ENCODE measurements around the gene CATSPERE. TPM values are rescaled to one million over a fixed set of nuclear protein-coding genes. Genes with fewer than 3 reads are reported as not detected.

The CATSPERE gene
- total RNA-seq, 1 experiment from 2014 or later = 0.14 TPM

DNA sequence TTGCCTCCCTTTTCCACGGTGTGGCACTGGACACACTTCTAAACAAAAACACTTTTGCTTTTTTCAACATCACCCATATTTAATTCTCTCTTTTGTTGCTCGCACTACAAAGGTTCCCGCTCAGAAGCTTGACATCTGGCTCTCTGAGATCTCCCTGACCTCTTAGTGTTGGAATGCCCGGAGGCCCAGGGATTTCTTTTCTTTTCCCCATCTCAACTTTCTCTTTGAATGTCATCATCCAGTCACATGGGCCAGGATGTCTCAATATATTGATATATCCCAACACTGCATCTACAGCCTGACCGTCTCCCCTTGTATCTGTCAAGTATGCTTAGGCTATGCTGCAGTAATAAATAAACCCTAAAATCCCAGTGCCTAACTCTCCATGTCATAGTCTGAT is 137.5 kb downstream of the CATSPERE start:
- TF ChIP-seq, protein P1, sequence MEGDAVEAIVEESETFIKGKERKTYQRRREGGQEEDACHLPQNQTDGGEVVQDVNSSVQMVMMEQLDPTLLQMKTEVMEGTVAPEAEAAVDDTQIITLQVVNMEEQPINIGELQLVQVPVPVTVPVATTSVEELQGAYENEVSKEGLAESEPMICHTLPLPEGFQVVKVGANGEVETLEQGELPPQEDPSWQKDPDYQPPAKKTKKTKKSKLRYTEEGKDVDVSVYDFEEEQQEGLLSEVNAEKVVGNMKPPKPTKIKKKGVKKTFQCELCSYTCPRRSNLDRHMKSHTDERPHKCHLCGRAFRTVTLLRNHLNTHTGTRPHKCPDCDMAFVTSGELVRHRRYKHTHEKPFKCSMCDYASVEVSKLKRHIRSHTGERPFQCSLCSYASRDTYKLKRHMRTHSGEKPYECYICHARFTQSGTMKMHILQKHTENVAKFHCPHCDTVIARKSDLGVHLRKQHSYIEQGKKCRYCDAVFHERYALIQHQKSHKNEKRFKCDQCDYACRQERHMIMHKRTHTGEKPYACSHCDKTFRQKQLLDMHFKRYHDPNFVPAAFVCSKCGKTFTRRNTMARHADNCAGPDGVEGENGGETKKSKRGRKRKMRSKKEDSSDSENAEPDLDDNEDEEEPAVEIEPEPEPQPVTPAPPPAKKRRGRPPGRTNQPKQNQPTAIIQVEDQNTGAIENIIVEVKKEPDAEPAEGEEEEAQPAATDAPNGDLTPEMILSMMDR (IDR thresholded peaks at IDR 0.05; ENCODE audit: insufficient read depth in 1 of 2, low read depth in 1 of 2, low read length in 1 of 2, severe bottlenecking in 1 of 2, unreplicated experiment in 1 of 2) = no peak
- Histone ChIP-seq H3K36me3 (ENCODE audit: control insufficient read depth, insufficient read depth, low read length) (no peaks in the 10 kb centered on the region), H3K27me3 (replicated peaks; ENCODE audit: control insufficient read depth, insufficient read depth, low read length) (no peaks in the 10 kb centered on the region), H3K4me1 (no peaks in the 10 kb centered on the region), H3K9me3 (no peaks in the 10 kb centered on the region), H3K4me3 (ENCODE audit: low read depth, low read length) (no peak overlapping the region)
- intact Hi-C loops (cut with micrococcal nuclease; ENCODE audit: unreplicated experiment) = no loop called here
- POLR2A ChIA-PET = no interaction called here
- Mint-ChIP-seq H3K4me1 (ENCODE audit: low read depth, unreplicated experiment) (no peaks in the 10 kb centered on the region), H3K27me3 (ENCODE audit: insufficient read depth, unreplicated experiment) (no peaks in the 10 kb centered on the region), H3K4me3 (ENCODE audit: unreplicated experiment) (no peak overlapping the region), H3K36me3 (ENCODE audit: insufficient read depth, unreplicated experiment) (no peaks in the 10 kb centered on the region), H3K27ac (ENCODE audit: unreplicated experiment) (no peak overlapping the region), H3K9me3 (ENCODE audit: unreplicated experiment) (no peaks in the 10 kb centered on the region)
- DNase-seq = no peak
- CTCF ChIA-PET = no interaction called here
- no TSS peak for BruUV-seq (replicated peaks)

DNA sequence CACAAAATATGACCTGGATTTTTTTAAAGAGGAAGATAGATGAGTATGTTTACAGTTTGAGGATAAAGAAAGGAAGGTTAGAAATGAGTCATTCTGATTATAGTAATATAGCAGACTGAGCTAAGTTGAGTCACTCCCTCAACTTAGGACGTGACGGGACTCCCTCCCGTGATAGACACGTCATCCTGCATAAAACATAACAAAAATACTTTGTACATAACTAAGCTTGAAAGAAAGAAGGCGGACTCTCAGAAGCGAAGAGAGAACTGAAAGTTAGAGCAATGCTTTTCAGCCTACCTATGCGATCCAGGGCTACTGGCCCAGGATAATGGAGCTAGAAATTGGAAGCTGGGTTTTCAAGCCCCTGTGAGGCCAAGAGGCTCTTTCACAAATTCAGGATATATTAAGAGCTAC is 138.9 kb downstream of the CATSPERE start:
- Mint-ChIP-seq H3K27ac (ENCODE audit: unreplicated experiment) (no peak overlapping the region), H3K4me1 (ENCODE audit: low read depth, unreplicated experiment) (no peaks in the 10 kb centered on the region), H3K27me3 (ENCODE audit: insufficient read depth, unreplicated experiment) (no peaks in the 10 kb centered on the region), H3K36me3 (ENCODE audit: insufficient read depth, unreplicated experiment) (no peaks in the 10 kb centered on the region), H3K4me3 (ENCODE audit: unreplicated experiment) (no peak overlapping the region), H3K9me3 (ENCODE audit: unreplicated experiment) (no peaks in the 10 kb centered on the region)
- DNase-seq = no peak
- Histone ChIP-seq H3K9me3 (no peaks in the 10 kb centered on the region), H3K4me1 (no peaks in the 10 kb centered on the region), H3K27me3 (replicated peaks; ENCODE audit: control insufficient read depth, insufficient read depth, low read length) (no peaks in the 10 kb centered on the region), H3K4me3 (ENCODE audit: low read depth, low read length) (no peak overlapping the region), H3K36me3 (ENCODE audit: control insufficient read depth, insufficient read depth, low read length) (no peaks in the 10 kb centered on the region)
- BruUV-seq (replicated peaks) = no TSS peak
- CTCF ChIA-PET = interaction anchor here (0.9 kb wide), 1 partner anchor 442 kb away, joined by 4 read pairs; no protein-coding TSS in a partner anchor
- POLR2A ChIA-PET = no interaction called here
- TF ChIP-seq, protein P1 (IDR thresholded peaks at IDR 0.05; ENCODE audit: insufficient read depth in 1 of 2, low read depth in 1 of 2, low read length in 1 of 2, severe bottlenecking in 1 of 2, unreplicated experiment in 1 of 2) = no peak
- intact Hi-C loops (cut with micrococcal nuclease; ENCODE audit: unreplicated experiment) = no loop called here

DNA sequence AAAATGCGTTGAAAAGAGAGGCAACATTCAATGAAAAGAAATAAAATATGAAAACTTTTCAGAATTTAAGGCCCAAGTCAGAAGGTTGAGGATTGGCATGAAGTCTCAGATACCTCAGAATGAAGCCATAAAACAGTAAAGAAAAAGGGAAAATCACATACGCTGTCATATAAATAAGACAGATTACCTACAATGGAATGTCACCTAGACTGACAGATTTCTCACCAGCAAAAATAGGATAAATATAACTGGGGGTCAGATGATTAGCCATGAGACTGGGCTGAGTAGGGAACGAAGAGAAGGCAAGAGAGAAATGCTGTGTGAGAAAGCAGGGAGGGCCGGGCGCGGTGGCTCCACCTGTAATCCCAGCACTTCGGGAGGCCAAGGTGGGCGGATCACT is 140.3 kb downstream of the CATSPERE start:
- H3K36me3 Mint-ChIP-seq (ENCODE audit: insufficient read depth, unreplicated experiment) = no peaks in the 10 kb centered on the region
- Histone ChIP-seq H3K4me3 (ENCODE audit: low read depth, low read length) (no peak overlapping the region), H3K27me3 (replicated peaks; ENCODE audit: control insufficient read depth, insufficient read depth, low read length) (no peaks in the 10 kb centered on the region), H3K9me3 (no peaks in the 10 kb centered on the region), H3K4me1 (no peaks in the 10 kb centered on the region), H3K36me3 (ENCODE audit: control insufficient read depth, insufficient read depth, low read length) (no peaks in the 10 kb centered on the region)
- POLR2A ChIA-PET = no interaction called here
- CTCF ChIA-PET = no interaction called here
- H3K4me3 Mint-ChIP-seq (ENCODE audit: unreplicated experiment) = no peak overlapping the region
- H3K27me3 Mint-ChIP-seq (ENCODE audit: insufficient read depth, unreplicated experiment) = no peaks in the 10 kb centered on the region
- intact Hi-C loops (cut with micrococcal nuclease; ENCODE audit: unreplicated experiment) = no loop called here
- TF ChIP-seq, protein P1 (IDR thresholded peaks at IDR 0.05; ENCODE audit: insufficient read depth in 1 of 2, low read depth in 1 of 2, low read length in 1 of 2, severe bottlenecking in 1 of 2, unreplicated experiment in 1 of 2) = no peak
- H3K4me1 Mint-ChIP-seq (ENCODE audit: low read depth, unreplicated experiment) = no peaks in the 10 kb centered on the region
- BruUV-seq (replicated peaks) = no TSS peak
- DNase-seq = no peak
- H3K9me3 Mint-ChIP-seq (ENCODE audit: unreplicated experiment) = no peaks in the 10 kb centered on the region
- no peak overlapping the region for H3K27ac Mint-ChIP-seq (ENCODE audit: unreplicated experiment)
